Gastroesophageal sphincter (tissue), 4 donors: ENCODE results near the gene LDLRAD1. TPM values are rescaled to one million over a fixed set of nuclear protein-coding genes. Genes with fewer than 3 reads are reported as not detected.
A peak's percentile ranks its signal among the peaks of the same experiment; 100 is the strongest.
"Not testable (repeated sequence)": the region's sequence is repeated elsewhere in the genome, so short reads cannot be mapped to it uniquely, and the experiment has no call there.

Source experiments
- ATAC-seq: fragments of 150-250 bp; one replicate; pipeline ENCODE4 v1.9.1; 2016; ENCODE audit warnings: mild to moderate bottlenecking, moderate library complexity
- H3K27ac ChIP-seq, 4 donors: fragments of 200-600 bp; sonication (generic) in 3 of 4; 1 replicate in 3 of 4; 2 replicates in 1 of 4; pipeline ENCODE4 v1.5.1; 2016 to 2019
- H3K27me3 ChIP-seq: fragments of 200-600 bp; sonication (generic); one replicate; pipeline ENCODE4 v1.5.1; 2019
- H3K36me3 ChIP-seq, 2 donors: fragments of 200-600 bp; sonication (generic); one replicate each; pipeline ENCODE4 v1.5.1; 2019; ENCODE audit warnings: control low read depth in 1 of 2
- H3K4me1 ChIP-seq, 3 donors: fragments of 200-600 bp; sonication (generic); 1 replicate in 2 of 3; 2 replicates in 1 of 3; pipeline ENCODE4 v1.5.1; 2016 to 2019; ENCODE audit warnings: control low read depth in 2 of 3
- H3K4me3 ChIP-seq, 2 donors: fragments of 200-600 bp; sonication (generic); one replicate each; pipeline ENCODE4 v1.5.1; 2019; ENCODE audit warnings: mild to moderate bottlenecking in 1 of 2, moderate library complexity in 1 of 2
- H3K9me3 ChIP-seq, 3 donors: fragments of 200-600 bp; sonication (generic); one replicate each; pipeline ENCODE4 v1.5.1; 2017 to 2019; ENCODE audit warnings: control low read depth in 2 of 3
- CTCF ChIP-seq, 4 experiments: fragments of 200-600 bp in 2 of 4; fragments of 450-650 bp in 2 of 4; sonication (generic) in 1 of 4; IDR thresholded peaks; one replicate each; pipeline ENCODE4 v1.5.1; 2017 to 2019; ENCODE audit warnings: antibody characterized with exemption in 4 of 4, mild to moderate bottlenecking in 2 of 4, moderate library complexity in 2 of 4
- EP300 ChIP-seq: sonication (generic); formaldehyde crosslinking; IDR thresholded peaks from one replicate; pipeline ENCODE4 v1.6.1; 2017; ENCODE audit warnings: antibody characterized with exemption, mild to moderate bottlenecking
- POLR2A ChIP-seq, 2 donors: fragments of 450-650 bp; IDR thresholded peaks; one replicate each; pipeline ENCODE4 v1.6.1; 2017; ENCODE audit warnings: antibody characterized with exemption in 2 of 2, mild to moderate bottlenecking in 2 of 2, moderate library complexity in 1 of 2
- POLR2AphosphoS5 ChIP-seq: sonication (generic); formaldehyde crosslinking; IDR thresholded peaks from one replicate; pipeline ENCODE4 v1.6.1; 2017; ENCODE audit warnings: antibody characterized with exemption
- WGBS, 2 donors: methylation state at CpG; one replicate each; pipeline ENCODE4 v1.1.5; 2018; ENCODE audit warnings: low coverage in 1 of 2; 5-methylcytosine and 5-hydroxymethylcytosine counted together
- total RNA-seq, 4 donors: library from RNA; depleted of rRNA; stranded (reverse); fragments of >200 nt; gene quantifications; one replicate each; pipeline ENCODE4 v1.1.0, GENCODE V29; 2016

The LDLRAD1 gene
- total RNA-seq, 4 donors from 2014 or later = not detected

DNA sequence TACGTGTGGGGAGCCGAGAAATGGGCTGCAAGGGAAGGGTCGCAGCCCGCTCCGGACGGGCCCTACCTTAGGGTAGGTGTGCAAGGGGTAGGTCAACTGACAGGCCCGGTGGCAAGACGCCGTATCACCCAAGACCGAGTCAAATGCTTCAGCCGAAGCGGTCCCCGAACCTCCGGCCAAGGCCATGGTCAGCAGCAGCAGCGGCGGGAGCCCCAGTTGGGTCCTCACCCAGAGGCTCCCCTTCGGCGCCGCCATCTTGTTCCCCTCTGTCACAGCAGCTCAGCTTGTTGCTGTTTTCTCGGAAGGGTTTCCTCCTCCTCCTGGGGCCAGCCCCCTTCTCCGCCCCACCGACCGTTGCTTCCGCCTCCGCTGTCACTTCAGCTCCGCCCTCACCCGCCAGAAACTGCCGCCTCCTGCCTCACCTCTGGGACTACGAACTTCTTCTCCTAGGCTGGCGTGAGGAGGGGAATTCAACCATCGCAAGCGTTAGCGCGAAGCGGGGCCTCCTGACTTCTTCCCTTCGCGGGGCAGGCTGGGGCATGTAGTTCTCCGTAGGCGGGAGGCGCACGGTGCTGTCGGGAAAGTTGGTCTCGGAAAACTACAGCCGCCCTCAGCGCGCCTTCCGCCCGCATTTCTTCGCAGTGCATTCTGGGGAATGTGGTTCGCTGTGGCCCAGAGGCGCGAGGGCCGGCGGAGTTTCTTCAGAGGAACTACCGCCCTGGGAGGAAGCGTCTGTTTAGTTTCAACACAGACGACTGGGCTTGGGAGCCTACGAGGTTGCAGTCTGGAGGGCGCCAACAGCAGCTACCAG, 35.2 kb upstream of the LDLRAD1 start, which contains the start of the genes TCEANC2 and TMEM59:
TCEANC2 (plus strand) TSS at position 675 of the 811 bp plus-strand sequence. CDS start 815 bp downstream, outside the sequence.
TMEM59 (minus strand) TSS at position 271 of the 811 bp plus-strand sequence; CDS start at position 255, 16 bp downstream.
- peak within 1 kb of the TSS; percentile 92 to 99 (median 96) for H3K27ac ChIP-seq
- ATAC-seq = peak; percentile 97
- no peaks in the 10 kb centered on the region for H3K36me3 ChIP-seq
- H3K9me3 ChIP-seq = no peaks in the 10 kb centered on the region
- WGBS, 2 donors = no CpG with 5 or more reads among the region's 59 CpGs
- H3K27me3 ChIP-seq = no peaks in the 10 kb centered on the region
- peaks cover under 1 to 54% (median 21%) of the 10 kb centered on the region in 3 donors for H3K4me1 ChIP-seq
- no peak for TF ChIP-seq EP300
- no peak for TF ChIP-seq CTCF (IDR thresholded peaks at IDR 0.05)
- TF ChIP-seq POLR2AphosphoS5 = peak; percentile 87
- peak; percentile 52 to 66 for TF ChIP-seq POLR2A (IDR thresholded peaks at IDR 0.05)
- H3K4me3 ChIP-seq = peak within 1 kb of the TSS; percentile 91 to 95

DNA sequence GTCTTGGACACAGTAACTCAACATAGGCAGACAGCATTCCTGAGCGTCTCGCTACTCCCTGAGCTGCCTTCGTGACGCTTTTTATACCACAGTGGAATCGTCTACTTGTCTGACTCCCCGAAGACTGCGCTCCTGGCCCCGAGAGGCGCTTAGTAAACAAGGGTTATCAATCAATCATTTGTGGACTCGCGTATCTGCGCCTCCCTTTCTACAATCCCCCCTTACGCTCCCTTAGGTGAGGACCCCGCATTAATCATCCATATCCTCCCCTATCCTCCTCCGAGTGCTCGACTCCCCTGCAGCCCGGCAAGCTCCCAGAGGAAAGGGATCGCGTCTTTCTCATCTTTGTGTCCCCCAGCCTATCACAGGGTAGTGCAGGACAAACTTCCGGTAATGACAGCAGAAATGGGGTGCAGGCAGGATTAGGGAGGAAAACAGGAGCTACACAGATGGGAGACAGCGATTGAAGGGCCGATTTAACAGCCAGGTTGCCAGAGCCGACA, 34.5 kb upstream of the LDLRAD1 start:
- WGBS, 2 donors = 0 to 1% methylated on average over 10 to 18 of the region's 23 CpGs
- no peak for TF ChIP-seq POLR2AphosphoS5

GRCh38 chr1:54051933-54052430, 34.0 kb upstream of the LDLRAD1 start:
- ATAC-seq = no peak
- TF ChIP-seq POLR2AphosphoS5 (no peak), EP300 (no peak), POLR2A (IDR thresholded peaks at IDR 0.05) (no peak), CTCF (IDR thresholded peaks at IDR 0.05) (no peak)
- no peaks in the 10 kb centered on the region for H3K9me3 ChIP-seq
- 1 to 2% methylated on average over 8 of the region's 8 CpGs for whole genome bisulfite sequencing, 2 donors
- peak overlapping the region; percentile 92 to 99 (median 96) for H3K27ac ChIP-seq
- H3K36me3 ChIP-seq = no peaks in the 10 kb centered on the region
- peak overlapping the region; percentile 91 to 95 for H3K4me3 ChIP-seq
- H3K27me3 ChIP-seq = no peaks in the 10 kb centered on the region
- H3K4me1 ChIP-seq = peaks cover 12 to 65% (median 23%) of the 10 kb centered on the region in 3 donors

More for the DNA sequence above, 34.5 kb upstream of the LDLRAD1 start:
- Histone ChIP-seq H3K4me3 (peak overlapping the region; percentile 91 to 95), H3K4me1 (peaks cover 7 to 60% (median 21%) of the 10 kb centered on the region in 3 donors), H3K27me3 (no peaks in the 10 kb centered on the region), H3K9me3 (no peaks in the 10 kb centered on the region), H3K36me3 (no peaks in the 10 kb centered on the region), H3K27ac (peak overlapping the region; percentile 92 to 99 (median 96))
- no peak for ATAC-seq

DNA sequence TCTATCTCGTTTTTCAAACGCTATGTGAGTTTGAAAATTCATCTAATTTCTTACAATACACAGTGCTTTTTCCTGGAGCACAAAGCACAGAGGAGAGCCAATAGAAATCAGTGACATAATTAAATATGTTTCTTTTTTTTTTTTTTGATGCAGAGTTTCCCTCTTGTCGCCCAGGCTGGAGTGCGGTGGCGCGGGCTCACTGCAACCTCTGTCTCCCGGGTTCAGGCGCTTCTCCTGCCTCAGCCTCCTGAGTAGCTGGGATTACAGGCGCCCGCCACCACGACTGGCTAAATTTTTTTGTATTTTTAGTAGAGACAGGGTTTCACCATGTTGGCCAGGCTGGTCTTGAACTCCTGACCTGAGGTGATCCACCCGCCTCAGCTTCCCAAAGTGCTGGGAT, 32.4 kb upstream of the LDLRAD1 start:
- WGBS, 2 donors = 89 to 97% methylated on average over 3 to 11 of the region's 12 CpGs
- H3K4me3 ChIP-seq, H3K27ac ChIP-seq, H3K9me3 ChIP-seq, H3K36me3 ChIP-seq, H3K27me3 ChIP-seq, ATAC-seq: not testable (repeated sequence)
- H3K4me1 ChIP-seq = peaks cover 12 to 81% (median 29%) of the 10 kb centered on the region in 3 donors

- peak overlapping the region in 2 of 4 donors; percentile 14 to 38 for H3K27ac ChIP-seq
- H3K9me3 ChIP-seq = no peaks in the 10 kb centered on the region
- peaks cover 12 to 80% (median 24%) of the 10 kb centered on the region in 3 donors for H3K4me1 ChIP-seq
- no peaks in the 10 kb centered on the region for H3K27me3 ChIP-seq
- no peak for ATAC-seq
- TF ChIP-seq POLR2A (IDR thresholded peaks at IDR 0.05) (no peak), CTCF (IDR thresholded peaks at IDR 0.05) (no peak)
- no peak overlapping the region for H3K4me3 ChIP-seq
- WGBS, 2 donors = 68 to 70% methylated on average over 5 of the region's 5 CpGs
- peaks cover 2 to 18% of the 10 kb centered on the region in 2 donors for H3K36me3 ChIP-seq
Measured at GRCh38 chr1:54047384-54048305, 29.7 kb upstream of the LDLRAD1 start.
